DMS79 treated with DMSO at 0.1 percent for 48 hours (cell line): ENCODE data around the gene KPNA4.
A peak's percentile ranks its signal among the peaks of the same experiment; 100 is the strongest.
"Not testable (repeated sequence)": the region's sequence is repeated elsewhere in the genome, so short reads cannot be mapped to it uniquely, and the experiment has no call there.

ENCODE experiments used
- DNase-seq: peaks from one replicate; lab custom pipeline; 2025; lab: John Stamatoyannopoulos, UW

The KPNA4 gene

DNA sequence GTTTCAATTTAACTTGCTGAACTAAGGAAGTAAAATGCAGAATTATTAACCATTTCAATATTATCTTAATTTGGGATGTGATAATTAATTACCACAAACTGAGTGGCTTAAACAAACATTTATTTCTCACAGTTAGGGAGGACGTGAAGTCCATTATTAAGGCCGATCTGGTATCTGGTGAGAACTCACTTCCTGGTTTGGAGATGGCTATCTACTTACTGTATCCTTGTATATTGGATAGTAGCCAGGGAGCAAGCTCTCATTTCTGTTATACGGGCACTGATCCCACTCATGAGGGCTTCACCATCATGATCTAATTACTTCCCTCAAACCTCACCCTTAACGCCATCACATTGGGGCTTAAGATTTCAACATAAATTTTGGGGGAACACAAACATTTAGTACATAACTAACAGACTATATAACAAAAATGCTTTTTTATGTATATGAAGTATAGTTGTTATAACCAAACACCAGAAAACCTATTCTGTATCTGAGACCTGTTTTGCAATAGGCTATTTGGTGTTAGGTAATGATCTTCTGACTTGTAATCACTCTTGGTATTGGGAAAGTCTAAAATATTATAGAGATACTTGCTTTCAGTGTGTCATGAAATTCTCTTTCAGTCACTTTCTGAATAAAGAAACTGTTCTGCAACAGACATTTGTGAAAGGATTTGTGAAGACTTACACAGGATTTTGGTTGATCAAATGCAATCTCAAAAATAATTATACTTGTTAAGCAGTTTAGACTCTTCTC lies 4.7 kb upstream of the KPNA4 start:
- peak; percentile 10 for DNase-seq

DNA sequence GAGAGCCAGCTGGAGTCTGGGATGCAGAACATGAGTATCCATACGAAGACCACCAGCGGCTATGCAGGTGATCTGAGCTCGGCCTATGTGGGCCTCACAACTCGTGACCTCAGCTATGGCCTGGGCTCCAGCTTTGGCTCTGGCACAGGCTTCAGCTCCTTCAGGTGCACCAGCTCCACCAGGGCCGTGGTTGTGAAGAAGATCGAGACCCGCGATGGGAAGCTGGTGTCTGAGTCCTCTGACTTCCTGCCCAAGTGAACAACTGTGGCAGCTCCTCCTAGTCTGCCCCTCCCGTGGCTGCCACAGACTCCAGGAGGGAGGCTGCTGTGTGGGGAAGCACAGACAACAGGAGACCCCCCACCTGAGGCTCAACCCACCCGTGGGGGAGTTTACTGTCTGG lies 3.6 kb upstream of the KPNA4 start:
- DNase-seq, result no peak

DNA sequence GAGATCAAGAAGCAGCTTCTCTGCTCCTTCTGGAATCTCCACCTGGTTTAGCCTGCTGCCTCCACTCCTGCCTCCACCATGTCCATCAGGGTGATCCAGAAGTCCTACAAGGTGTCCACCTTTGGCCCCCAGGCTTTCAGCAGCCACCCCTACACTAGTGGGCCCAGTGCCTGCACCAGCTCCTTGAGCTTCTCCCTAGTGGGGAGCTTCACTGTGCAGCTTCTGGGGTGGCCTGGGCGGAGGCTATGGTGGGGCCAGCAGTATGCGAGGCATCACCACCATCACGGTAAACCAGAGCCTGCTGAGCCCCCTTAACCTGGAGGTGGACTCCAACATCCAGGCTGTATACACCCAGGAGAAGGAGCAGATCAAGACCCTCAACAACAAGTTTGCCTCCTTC lies 2.4 kb upstream of the KPNA4 start:
- DNase-seq, result no peak

DNA sequence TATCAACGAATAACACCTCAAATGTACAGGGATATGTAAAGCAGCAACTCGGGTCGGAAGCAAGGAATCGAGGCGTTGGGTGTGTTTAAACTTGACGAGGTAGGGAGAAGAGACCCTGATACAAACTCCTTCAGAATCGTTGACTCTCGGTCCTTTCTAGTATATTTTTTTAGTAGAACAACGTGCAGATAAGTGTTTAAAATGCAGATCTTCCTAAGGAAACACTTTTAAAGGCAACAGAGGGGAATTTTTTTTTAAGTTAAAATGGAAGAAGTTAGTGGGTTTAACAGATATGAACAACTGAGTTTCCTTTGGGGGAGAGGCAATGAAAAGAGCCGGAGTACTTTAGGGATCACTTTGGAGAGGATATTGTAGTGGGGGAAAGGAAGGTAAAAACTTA lies 1.1 kb upstream of the KPNA4 start:
- no peak for DNase-seq

DNA sequence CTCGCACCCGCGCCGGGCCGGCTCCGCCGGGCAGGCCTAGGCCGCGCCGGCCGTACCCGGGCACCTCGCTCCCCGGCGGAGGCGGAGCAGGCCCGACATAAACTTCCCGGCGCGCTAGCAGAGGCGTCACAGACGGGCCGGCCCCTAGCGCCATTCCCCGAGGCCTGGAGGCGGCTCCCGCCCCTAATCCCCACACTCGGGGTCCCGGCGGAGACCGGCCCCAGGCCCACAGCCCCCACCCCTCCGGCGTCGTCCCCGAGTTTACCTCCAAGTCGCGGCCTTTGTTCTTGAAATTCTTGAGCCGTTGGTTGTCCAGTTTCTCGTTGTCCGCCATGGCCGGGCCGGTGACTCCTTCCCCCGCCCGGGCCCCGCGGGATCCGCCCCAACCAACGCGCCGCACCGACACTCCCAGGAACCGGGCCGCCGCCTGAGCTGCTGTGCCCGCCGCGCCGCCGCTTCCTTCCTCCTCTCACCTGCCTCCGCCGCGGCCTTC lies 376 bp downstream of the KPNA4 start:
- no peak for DNase-seq

DNA sequence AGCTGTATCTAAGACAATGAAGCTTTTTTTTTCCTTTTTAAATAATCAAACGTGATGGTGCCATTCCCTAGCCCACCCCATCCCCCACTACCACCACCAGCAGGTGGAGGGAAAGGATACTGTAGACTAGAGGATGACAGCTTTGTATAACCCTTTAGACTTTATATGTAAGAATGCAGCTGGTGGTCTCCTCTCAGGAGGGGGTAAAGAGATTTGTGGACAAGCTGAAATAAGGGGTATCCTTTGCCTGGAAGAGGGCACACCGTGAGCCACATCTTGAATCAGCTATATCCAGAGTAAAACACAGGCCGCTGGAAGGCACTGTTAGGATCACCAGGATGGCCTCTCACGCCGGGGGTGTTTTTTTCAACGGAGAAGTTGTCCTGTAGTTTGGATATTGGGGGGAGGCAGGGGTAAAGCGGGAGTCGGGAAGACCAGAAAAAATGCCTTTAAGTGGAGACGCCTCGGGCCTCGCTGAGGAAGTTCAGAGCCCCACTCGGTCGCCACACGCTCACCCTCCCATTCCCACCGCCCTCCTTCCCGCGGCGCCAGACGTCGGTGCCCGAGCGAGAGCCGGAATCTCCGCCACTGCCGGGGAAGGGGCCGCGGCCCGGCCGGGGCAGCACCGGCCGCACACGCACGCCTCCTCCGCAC lies 986 bp downstream of the KPNA4 start:
- DNase-seq, result no peak

DNA sequence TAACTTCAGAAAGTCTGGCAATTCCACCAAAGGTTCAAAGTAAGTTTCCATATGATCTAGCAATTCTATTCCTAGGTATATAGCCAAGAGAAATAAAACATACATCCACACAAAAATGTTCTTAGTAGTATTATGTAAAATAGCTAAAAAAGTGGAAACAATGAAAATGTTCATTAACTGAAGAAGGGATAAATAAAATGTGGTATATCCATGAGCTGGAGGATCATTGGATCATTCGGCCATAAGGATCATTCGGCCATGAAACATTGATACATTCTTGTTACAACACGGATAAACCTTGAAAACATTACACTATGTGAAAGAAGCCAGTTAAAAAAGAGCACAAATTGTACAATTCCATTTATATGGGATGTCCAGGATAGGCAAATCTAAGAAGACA lies 2.4 kb downstream of the KPNA4 start:
- DNase-seq, result no peak

DNA sequence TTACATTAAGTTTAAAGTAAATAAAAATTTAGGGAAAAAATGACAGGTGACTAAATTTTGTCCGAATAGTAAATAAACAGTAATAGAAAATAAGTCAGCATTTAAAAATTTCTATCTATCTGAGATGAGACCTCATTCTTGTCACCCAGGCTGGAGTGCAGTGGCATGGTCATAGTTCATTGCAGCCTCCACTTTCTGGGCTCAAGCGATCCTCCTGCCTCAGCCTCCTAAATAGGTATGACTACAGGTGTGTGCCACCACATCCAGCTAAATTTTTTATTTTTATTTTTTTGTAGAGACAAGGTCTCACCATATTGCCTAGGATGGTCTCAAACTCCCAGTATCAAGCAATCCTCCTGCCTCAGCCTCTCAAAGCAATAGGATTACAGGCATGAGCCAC lies 7.8 kb downstream of the KPNA4 start:
- DNase-seq, result no peak

DNA sequence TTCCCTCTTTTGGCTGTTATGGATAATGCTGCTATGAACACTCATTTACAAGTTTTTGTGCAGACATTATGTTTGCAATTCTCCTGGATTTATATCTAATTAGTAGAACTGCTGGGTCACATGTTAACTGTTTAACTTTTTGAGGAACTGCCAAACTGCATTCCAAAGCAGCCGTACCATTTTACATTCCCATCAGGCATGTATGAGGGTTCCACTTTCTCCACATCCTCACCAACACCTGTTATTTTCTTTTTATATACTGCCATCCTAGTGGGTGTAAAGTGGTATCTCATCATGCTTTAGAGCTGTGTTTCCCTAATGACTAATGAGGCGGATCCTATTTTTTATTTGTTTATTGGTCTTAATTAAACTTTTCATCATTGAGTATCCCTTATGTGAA lies 9.2 kb downstream of the KPNA4 start:
- no peak for DNase-seq

DNA sequence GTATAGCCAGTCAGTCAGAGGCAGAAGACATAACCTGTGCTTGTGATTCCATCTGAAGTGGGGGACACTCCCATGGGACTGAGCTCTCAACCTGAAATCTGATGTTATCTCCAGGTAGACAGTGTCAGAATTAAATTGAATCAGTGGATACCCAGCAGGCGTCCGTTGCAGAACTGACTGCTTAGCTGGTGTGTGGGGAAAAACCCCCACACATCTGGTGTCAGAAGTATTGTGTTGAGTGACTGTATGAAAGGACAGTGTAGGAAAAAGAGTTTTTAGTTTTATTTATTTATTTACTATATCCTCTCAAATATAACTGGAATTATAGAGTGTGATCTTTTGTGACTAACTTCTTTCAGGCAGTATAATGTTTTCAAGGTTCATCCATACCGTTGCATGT lies 10.4 kb downstream of the KPNA4 start:
- DNase-seq, result no peak

DNA sequence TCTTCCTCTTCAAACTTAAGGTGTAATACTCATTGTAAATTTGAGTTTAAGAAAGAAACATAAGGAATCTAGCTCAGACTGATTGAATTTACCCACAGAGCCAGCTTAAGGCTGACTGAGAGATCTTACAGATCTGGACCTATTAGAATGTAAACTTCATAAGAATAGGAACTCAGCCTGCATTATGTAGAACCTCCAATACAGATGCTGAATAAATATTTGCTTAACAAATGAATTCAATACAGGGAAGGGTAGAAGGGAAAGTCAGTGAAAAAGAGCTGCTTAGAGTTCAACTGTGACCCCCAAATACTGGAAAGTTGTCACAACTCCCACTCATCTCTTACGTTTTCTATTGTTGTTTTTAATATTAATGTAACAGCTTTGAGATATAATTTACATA lies 11.5 kb downstream of the KPNA4 start:
- DNase-seq, result no peak

DNA sequence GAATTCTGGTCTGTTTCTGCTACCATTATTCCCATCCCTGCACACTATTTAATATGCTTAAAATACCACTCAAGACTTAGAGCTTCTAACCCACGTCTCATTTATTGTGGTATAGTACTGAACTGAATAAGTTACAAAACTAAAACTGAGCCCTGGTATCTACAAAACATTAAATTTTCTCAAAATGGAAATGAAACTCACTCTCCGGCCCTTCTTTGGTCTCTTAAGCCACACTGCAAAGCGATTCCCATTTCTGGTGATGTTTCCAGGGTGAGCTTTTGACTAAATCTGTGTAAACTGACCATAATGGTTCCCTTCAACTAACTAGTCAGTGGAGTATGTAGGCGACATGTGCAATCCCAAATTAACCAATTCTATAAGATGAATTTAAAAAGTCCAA lies 18.6 kb downstream of the KPNA4 start:
- no peak for DNase-seq

DNA sequence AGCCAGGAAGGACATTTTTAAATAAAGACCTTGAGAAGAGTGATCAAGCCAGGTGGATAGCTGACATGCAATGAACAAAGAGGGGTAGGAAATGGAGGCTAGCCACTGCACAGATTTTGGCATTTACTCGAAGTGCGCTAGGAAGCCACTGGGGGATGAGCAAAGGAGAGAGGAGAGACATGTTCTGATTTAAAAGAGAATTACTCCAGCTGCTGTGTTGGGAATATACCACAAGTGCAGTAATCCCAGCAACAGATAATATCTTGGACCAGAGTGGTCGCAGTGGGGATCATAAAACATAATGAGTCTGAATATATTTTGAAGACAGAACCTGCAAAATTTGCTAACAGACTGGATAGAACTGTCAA lies 19.9 kb downstream of the KPNA4 start:
- no peak for DNase-seq

DNA sequence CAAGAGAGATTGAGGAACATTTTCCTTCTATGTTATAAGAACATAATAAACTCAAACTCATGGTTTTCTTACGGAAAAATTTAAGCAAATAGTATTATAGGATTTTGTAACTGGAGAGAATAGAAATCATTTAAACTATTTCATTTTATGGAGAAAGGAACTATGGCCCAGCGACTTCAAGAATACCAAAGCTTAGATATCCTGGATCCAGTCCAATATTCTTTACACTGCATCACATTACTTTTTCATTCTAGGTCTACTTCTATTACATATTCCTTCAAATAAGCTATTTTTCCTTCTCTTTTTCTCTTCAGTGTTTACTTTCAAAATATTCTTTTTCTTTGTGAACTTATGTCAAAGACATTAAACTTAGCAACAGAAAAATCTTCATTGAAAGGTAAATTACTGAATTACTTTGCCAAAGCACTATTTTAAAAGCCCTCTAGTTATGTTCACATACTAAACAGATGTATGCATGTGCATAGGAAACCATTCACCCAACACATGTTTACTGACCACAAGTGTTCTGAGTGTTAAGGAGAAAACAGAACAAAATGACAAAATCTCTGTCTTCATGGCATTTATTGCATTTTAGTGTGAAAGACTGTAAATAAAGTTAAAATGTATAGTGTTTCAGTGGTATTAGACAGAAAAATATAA lies 20.4 kb downstream of the KPNA4 start:
- peak; percentile 12 for DNase-seq

DNA sequence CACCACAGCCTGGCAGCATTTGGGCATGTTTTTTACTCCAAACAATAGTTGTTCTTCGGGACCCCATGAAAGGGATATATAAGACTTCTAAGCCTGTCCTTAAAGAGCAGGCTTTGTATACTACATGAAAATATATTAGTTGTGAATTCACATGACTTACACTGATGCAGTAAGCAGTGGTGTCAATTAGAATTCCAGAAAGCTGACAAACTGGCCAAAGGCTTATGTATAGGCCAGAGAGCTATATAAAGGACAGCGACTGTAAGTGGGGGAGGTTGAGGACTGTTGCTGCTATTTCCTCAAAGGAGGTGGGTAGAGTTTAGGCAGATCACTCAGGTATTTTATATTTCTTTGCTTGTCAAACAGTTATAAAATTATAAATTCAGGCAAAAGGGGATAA lies 24.8 kb downstream of the KPNA4 start:
- DNase-seq, result no peak

DNA sequence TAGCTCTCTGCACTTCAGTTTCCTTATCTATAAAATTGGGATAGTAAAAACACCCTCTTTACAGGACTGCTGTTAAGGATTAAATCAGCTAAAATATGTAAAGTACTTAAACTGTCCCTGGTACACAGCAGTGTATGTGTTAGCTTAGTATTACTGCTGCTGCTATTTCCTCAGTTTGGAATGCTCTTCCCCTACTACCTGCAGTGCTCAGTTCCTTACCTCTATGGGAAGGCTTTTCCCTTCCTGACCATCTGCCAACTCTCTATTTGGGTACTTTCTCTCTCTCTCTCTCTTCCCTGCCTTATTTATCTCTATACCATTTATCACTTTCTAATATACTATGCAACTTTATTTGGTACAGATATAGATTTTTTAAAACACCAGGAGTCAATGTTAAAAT lies 26.5 kb downstream of the KPNA4 start:
- no peak for DNase-seq

DNA sequence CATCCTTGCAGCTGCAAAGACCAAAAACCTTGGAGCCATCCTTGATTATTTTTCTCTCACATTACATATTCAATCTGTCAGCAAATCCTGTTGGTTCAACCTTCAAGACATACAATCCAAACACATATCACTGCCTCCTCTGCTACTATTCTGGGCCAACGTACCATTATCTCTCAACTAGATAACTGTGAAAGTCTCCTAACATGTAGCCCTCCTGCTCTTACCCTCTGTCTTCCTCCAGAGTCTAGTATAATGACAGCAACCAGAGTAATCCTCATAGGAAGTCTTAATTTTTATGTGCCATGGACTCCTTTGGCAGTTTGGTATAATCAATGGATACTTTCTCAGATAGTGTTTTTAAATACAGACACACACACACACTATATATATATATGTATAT lies 27.6 kb downstream of the KPNA4 start:
- DNase-seq, result no peak

DNA sequence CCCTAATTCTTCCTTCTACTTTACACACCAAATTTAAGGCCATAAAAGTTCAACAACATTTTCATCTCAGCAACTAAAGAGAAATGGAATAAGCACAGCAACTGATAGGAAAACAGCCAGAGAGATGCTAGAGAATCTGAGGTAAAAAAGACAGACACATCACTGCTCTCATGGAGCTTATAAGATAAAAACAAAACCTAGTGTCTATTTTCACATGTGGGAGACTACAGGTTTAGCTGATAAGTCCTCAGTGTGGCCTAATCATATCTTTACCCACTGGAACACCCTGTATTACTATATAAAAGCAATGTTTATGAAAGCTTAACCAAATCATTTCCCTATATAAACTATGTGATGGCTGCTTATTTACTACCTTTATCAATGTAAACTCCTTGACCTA lies 33.0 kb downstream of the KPNA4 start:
- DNase-seq, result no peak

DNA sequence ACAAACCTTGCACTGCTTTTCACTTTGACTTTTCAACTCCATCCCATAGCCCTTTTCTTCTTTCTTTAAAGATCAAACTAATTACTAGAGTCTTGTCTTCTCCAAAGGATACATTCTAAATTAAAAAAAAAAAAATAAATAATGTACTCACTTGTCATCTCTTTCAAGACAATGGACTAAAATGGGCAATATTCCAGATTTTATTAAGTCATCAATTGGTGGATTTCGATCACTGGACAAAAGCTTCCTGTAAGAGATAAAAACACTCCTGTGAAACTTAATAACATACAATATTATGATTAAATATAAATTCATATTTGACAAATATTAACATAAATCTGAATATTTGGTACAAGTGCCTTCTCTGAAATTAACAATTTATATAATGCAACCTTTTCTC lies 34.1 kb downstream of the KPNA4 start:
- DNase-seq, result no peak

DNA sequence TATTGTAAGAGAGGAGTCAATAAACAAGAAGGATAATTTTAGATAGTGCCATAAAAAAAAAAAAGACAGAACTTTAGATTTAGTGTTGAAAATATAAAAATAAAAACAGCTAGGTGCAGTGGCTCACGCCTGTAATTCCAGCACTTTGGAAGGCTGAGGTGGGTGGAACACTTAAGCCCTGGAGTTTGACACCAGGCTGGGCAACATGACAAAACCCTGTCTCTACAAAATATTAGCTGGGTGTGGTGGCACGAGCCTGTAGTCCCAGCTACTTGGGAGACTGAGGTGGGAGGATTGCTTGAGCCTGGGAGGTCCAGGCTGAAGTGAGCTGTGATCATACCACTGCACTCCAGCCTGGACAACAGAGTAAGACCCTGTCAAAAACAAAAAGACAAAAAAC lies 49.0 kb downstream of the KPNA4 start:
- not testable (repeated sequence) for DNase-seq

DNA sequence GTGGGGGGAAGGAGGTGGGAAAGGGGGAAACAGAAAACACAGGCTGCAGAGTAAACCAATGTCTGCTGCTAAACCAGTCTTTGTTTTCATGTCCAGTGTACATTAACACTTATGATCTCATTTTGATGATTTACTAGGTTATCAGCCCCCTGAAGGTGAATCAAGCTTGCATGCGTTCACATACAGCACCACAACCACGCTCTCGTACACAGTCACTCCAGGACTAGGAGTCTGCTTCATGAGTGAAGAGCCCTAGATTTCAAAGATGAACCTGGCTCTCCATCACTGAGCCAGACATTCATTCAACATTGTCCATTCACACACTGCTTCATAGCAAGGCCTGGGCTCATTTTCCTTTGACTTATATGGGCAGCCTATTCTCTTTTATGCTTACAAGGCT lies 64.0 kb downstream of the KPNA4 start:
- no peak for DNase-seq

DNA sequence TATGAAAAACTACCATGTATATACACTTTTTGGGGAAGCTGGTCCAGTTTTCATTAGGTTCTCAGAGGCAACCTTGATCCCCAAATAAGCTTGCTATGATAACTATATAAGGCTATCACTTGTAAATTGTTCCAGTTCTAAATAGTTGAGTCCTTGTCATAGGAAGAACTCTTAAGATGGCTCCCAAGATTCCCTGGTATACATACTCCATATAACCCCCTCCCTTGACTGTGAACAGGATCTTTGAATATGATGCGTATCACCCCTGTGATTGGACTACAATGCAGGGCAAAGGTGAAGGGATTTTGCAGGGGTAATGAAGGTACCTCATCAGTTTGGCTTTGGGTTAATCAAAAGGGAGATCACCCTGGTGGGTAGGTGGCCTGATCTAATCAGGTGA lies 67.2 kb downstream of the KPNA4 start:
- DNase-seq, result no peak

DNA sequence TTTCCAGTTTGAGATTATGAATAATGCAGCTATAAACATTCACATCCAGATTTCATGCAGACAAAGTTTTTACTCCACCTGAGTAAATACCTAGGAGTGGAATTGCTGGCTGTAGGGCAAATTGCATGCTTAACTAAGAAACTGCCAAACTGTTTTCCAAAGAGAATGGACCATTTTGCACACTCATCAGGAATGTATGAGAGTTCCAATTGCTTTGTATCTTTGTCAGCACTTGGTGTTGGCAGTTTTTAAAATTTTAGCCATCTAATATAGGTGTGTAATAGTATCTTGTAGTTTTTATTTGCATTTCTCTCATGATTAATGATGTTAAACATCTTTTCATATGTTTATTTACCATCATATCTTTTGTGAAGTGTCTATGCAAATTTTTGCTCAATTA lies 75.2 kb downstream of the KPNA4 start:
- no peak for DNase-seq
